Adrenal gland (tissue), 12 donors: ENCODE data around the gene FPR2. TPM values are rescaled to one million over a fixed set of nuclear protein-coding genes. Genes with fewer than 3 reads are reported as not detected.
"Not testable (repeated sequence)": the region's sequence is repeated elsewhere in the genome, so short reads cannot be mapped to it uniquely, and the experiment has no call there.

Source experiments
- DNase-seq, 7 donors: peaks; one replicate each; pipeline ENCODE4 v3.0.0-alpha.2; 2019 to 2020
- H3K27ac ChIP-seq, 5 donors: fragments of 200-600 bp; sonication (generic) in 4 of 5; 1 replicate in 3 of 5; 2 replicates in 2 of 5; pipeline versions ENCODE4 v1.5.1 to v1.8.0; 2016 to 2020; ENCODE audit warnings: mild to moderate bottlenecking in 1 of 5
- H3K27me3 ChIP-seq: fragments of 200-600 bp; 2 replicates; pipeline ENCODE4 v1.8.0; 2021
- H3K36me3 ChIP-seq, 2 donors: fragments of 200-600 bp; replicated peaks in 1 of 2; 1 replicate in 1 of 2; 2 replicates in 1 of 2; pipeline versions ENCODE4 v1.5.1 to v1.8.0; 2018 to 2022
- H3K4me1 ChIP-seq, 2 donors: fragments of 200-600 bp; replicated peaks in 1 of 2; 1 replicate in 1 of 2; 2 replicates in 1 of 2; pipeline versions ENCODE4 v1.5.1 to v1.8.0; 2018 to 2021
- H3K4me3 ChIP-seq, 4 donors: fragments of 200-600 bp; sonication (generic) in 3 of 4; one replicate each; pipeline ENCODE4 v1.5.1; 2016 to 2018
- H3K9me3 ChIP-seq, 3 donors: fragments of 200-600 bp; sonication (generic) in 1 of 3; replicated peaks in 1 of 3; 1 replicate in 2 of 3; 2 replicates in 1 of 3; pipeline versions ENCODE4 v1.5.1 to v1.8.0; 2016 to 2021
- CTCF ChIP-seq, 6 experiments: fragments of 450-650 bp in 4 of 6; fragments of 200-600 bp in 2 of 6; sonication (generic) in 1 of 6; IDR thresholded peaks; 1 replicate in 5 of 6; 2 replicates in 1 of 6; pipeline versions ENCODE4 v1.5.1 to v1.8.0; 2016 to 2021; ENCODE audit warnings: antibody characterized with exemption in 6 of 6, mild to moderate bottlenecking in 2 of 6, moderate library complexity in 1 of 6
- POLR2A ChIP-seq, 2 donors: fragments of 450-650 bp; IDR thresholded peaks; one replicate each; pipeline ENCODE4 v1.6.1; 2017; ENCODE audit warnings: antibody characterized with exemption in 2 of 2, mild to moderate bottlenecking in 2 of 2, moderate library complexity in 1 of 2
- WGBS, 4 donors: extraction: QIAGEN DNeasy Blood & Tissue Kit in 2 of 4; methylation state at CpG; one replicate each; pipeline versions ENCODE4 v1.1.5 to v1.1.7; 2013 to 2017; 5-methylcytosine and 5-hydroxymethylcytosine counted together
- intact Hi-C, 2 donors: fragments of 100-400 bp; cut with DNase I; formaldehyde crosslinking; loops; one replicate each; pipeline versions ENCODE4 v1.14.1 to v1.15.0; 2022 to 2023
- polyA plus RNA-seq, 3 donors: library from polyadenylated mRNA; stranded (reverse); fragments of 200-250 nt in 2 of 3; fragments of 350-450 nt in 1 of 3; fragmentation: Illumina TruSeq in 1 of 3; extraction: RNeasy Lipid Tissue Mini Kit (QIAGEN cat#74804) in 1 of 3; gene quantifications; one replicate each; pipeline ENCODE4 v1.2.3, GENCODE V29; 2013 to 2014
- total RNA-seq, 9 donors: library from RNA; depleted of rRNA in 4 of 9; stranded (reverse); fragments of >200 nt in 4 of 9; fragments of 120-200 nt in 1 of 9; fragmentation: NEBNext Ultra II Directional in 1 of 9; extraction: Animal tissue kit (Norgen Biotek cat#: 25700) in 1 of 9; gene quantifications; one replicate each; pipeline versions ENCODE4 v1.1.0 to v1.2.4, GENCODE V29; 2013 to 2023
- donor health status: healthy with polysubstance abuse.
- donor health status: Bipolar disorder and iron deficiency.
- donor health status: DM: yes; HTN: yes; CAD: no.
- donor health status: DM: no; HTN: no; CAD: no.
- donor health status: DM: no; HTN: no; CAD: no.
- donor health status: DM: yes; HTN: yes; CAD: no.

The FPR2 gene
- total and polyA plus RNA-seq, 12 donors: 0.24 to 5.5 (median 1.9) TPM; not detected in 1

GRCh38 chr19:51800473-51801244, 39.7 kb downstream of the FPR2 start:
- H3K4me1 ChIP-seq: peaks cover 15 to 19% of the 10 kb centered on the region in 2 donors
- 34 to 45% (median 40%) methylated on average over 6 to 7 of the region's 7 CpGs for WGBS, 4 donors

DNA sequence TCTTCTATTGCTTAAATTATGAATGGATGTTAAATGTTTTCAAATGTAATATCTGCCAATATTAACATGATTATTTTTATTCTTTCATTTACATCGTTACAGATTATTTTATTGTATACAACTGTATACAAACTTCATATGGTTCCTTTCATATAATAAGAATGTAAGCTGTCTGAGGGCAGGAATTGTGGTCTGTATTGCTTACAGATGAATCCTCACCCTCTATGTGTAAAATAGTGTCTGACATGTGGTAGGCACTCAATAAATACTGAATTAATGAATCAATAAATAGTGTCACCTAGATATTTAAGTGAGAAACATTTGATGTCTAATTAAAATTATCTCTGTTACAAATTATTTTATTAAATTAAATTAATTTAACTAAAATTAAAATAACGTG, 41.8 kb downstream of the FPR2 start:
- WGBS, 4 donors: 70 to 76% (median 73%) methylated on average over 2 of the region's 2 CpGs
- H3K4me1 ChIP-seq: peaks cover 15 to 25% of the 10 kb centered on the region in 2 donors
- intact Hi-C loops: no loop called here

More at GRCh38 chr19:51800473-51801244, 39.7 kb downstream of the FPR2 start:
- Histone ChIP-seq H3K36me3 (no peaks in the 10 kb centered on the region), H3K9me3 (no peaks in the 10 kb centered on the region), H3K4me3 (peak overlapping the region in 1 of 4 donors; percentile 8), H3K27ac (peak overlapping the region; percentile 50 to 94 (median 80)), H3K27me3 (no peaks in the 10 kb centered on the region)
- intact Hi-C loops: no loop called here
- no peak for TF ChIP-seq CTCF (IDR thresholded peaks at IDR 0.05)
- no peak for TF ChIP-seq POLR2A (IDR thresholded peaks at IDR 0.05)
- DNase-seq: peak; percentile 65 to 96 (median 91)

GRCh38 chr19:51803519-51803918, 42.5 kb downstream of the FPR2 start:
- no peaks in the 10 kb centered on the region for H3K27me3 ChIP-seq
- no peak for TF ChIP-seq CTCF (IDR thresholded peaks at IDR 0.05)
- no peak for TF ChIP-seq POLR2A (IDR thresholded peaks at IDR 0.05)
- H3K9me3 ChIP-seq: no peaks in the 10 kb centered on the region
- no peaks in the 10 kb centered on the region for H3K36me3 ChIP-seq
- 70 to 85% (median 75%) methylated on average over 4 of the region's 4 CpGs for WGBS, 4 donors
- H3K4me1 ChIP-seq: peaks cover 15 to 28% of the 10 kb centered on the region in 2 donors
- intact Hi-C loops: no loop called here
- peak overlapping the region in 3 of 5 donors; percentile 23 to 57 (median 56) for H3K27ac ChIP-seq
- no peak overlapping the region for H3K4me3 ChIP-seq
- no peak for DNase-seq

More for the DNA sequence above, 41.8 kb downstream of the FPR2 start:
- Histone ChIP-seq H3K9me3 (no peaks in the 10 kb centered on the region), H3K27me3 (no peaks in the 10 kb centered on the region), H3K36me3 (no peaks in the 10 kb centered on the region), H3K27ac (peak overlapping the region in 1 of 5 donors; percentile 56), H3K4me3 (no peak overlapping the region)
- no peak for DNase-seq
- TF ChIP-seq POLR2A (IDR thresholded peaks at IDR 0.05): no peak
- TF ChIP-seq CTCF (IDR thresholded peaks at IDR 0.05): no peak

DNA sequence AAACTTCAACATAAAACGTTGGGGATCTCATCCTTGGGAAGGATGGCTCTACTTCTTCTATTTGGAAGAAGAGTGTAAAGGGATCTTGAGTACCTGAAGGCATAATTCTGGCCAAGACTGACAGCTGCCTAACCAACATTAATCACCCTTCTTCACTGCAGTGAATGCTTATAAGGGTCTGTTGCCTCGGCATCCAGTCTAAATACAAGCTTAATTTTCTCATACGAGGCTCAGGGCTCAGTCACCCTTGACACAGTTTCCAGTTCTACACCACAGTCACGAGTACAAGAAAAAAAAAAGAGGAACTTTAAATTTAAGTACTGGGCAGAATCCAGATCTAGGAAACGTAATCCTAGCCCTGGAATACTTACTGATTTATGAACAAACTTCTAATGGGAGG, 43.0 kb downstream of the FPR2 start:
- Histone ChIP-seq H3K9me3 (no peaks in the 10 kb centered on the region), H3K27ac (peak overlapping the region in 3 of 5 donors; percentile 21 to 56 (median 23)), H3K4me1 (peaks cover 10 to 27% of the 10 kb centered on the region in 2 donors), H3K4me3 (no peak overlapping the region), H3K36me3 (no peaks in the 10 kb centered on the region), H3K27me3 (no peaks in the 10 kb centered on the region)
- intact Hi-C loops: no loop called here
- TF ChIP-seq CTCF (IDR thresholded peaks at IDR 0.05): no peak
- WGBS, 4 donors: 37 to 40% (median 38%) methylated on average over 5 of the region's 5 CpGs
- DNase-seq: peak in 1 of 7 donors; percentile 12

- H3K27me3 ChIP-seq, H3K36me3 ChIP-seq, intact Hi-C loops, H3K4me3 ChIP-seq, H3K9me3 ChIP-seq, DNase-seq: not testable (repeated sequence)
- peak overlapping the region in 4 of 5 donors; percentile 6 to 74 (median 20) for H3K27ac ChIP-seq
- H3K4me1 ChIP-seq: peaks cover 5 to 19% of the 10 kb centered on the region in 2 donors
- WGBS, 4 donors: 78 to 86% (median 81%) methylated on average over 9 of the region's 9 CpGs
These were observed 43.8 kb downstream of the FPR2 start for GRCh38 chr19:51804789-51805188.

GRCh38 chr19:51805396-51805795, 44.4 kb downstream of the FPR2 start:
- intact Hi-C loops, H3K36me3 ChIP-seq, H3K9me3 ChIP-seq, H3K4me3 ChIP-seq, H3K27me3 ChIP-seq: not testable (repeated sequence)
- DNase-seq: peak in 1 of 7 donors; percentile 19
- Histone ChIP-seq H3K27ac (peak overlapping the region in 4 of 5 donors; percentile 13 to 74 (median 21)), H3K4me1 (peaks cover 0 to 13% of the 10 kb centered on the region in 2 donors)
- WGBS, 4 donors: 76 to 84% (median 79%) methylated on average over 8 of the region's 8 CpGs

DNA sequence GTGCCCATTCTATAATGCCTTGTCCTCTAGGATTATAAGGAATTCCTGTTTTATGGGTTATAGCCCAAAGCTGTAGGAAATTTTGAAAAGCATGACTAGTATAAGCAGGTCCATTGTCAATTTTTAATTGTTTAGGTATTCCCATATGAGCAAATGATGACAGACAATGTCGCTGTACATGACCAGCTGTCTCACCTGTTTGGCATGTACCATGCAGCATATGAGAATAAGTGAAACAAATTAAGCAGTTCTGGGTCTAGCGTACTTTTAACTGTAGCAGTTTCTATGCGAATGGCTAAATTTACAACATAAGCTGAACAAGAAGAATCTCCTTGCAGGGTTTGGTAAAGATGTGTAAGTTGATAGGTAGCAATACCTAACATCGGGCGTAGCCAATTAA, 45.6 kb downstream of the FPR2 start:
- intact Hi-C loops, H3K4me3 ChIP-seq, H3K27me3 ChIP-seq, DNase-seq, H3K4me1 ChIP-seq, H3K9me3 ChIP-seq, H3K27ac ChIP-seq, H3K36me3 ChIP-seq: not testable (repeated sequence)
- 83 to 96% (median 89%) methylated on average over 5 of the region's 5 CpGs for WGBS, 4 donors
